HEK293 (cell line): ENCODE measurements around the gene PLA2G2A.
"Not testable (repeated sequence)": the region's sequence is repeated elsewhere in the genome, so short reads cannot be mapped to it uniquely, and the experiment has no call there.

ENCODE experiments used
- CTCF ChIA-PET: fragments of 350-600 bp; formaldehyde crosslinking; extraction: SDS; loops from one replicate; lab custom pipeline; 2021; ENCODE audit warnings: antibody characterized with exemption; lab: Yijun Ruan, JAX
- POLR2A ChIA-PET: fragments of 300-600 bp; formaldehyde crosslinking; extraction: SDS; loops from one replicate; lab custom pipeline; 2020; ENCODE audit warnings: antibody characterized with exemption, inconsistent platforms; lab: Yijun Ruan, JAX
- H3K27ac ChIP-seq: fragments of 200-500 bp; sonication (Bioruptor generic); 2 replicates; pipeline ENCODE4 v1.5.1; 2014; ENCODE audit warnings: low read depth, low read length, control low read depth, inconsistent platforms; ENCODE audit errors: extremely low read depth
- H3K36me3 ChIP-seq, 2 experiments: fragments of 200-500 bp in 1 of 2; sonication (Bioruptor generic) in 1 of 2; 1 replicate in 1 of 2; 2 replicates in 1 of 2; pipeline ENCODE4 v1.5.1; 2014 to 2017; ENCODE audit warnings: inconsistent platforms in 2 of 2, low read length in 2 of 2; ENCODE audit not compliant: control insufficient read depth in 2 of 2, insufficient read depth in 1 of 2
- H3K4me1 ChIP-seq: fragments of 200-500 bp; sonication (Bioruptor generic); 2 replicates; pipeline ENCODE4 v1.5.1; 2014; ENCODE audit warnings: mild to moderate bottlenecking, low read length, inconsistent platforms; ENCODE audit not compliant: control insufficient read depth, insufficient read depth
- H3K4me3 ChIP-seq: 2 replicates; pipeline ENCODE4 v1.5.1; 2011; ENCODE audit warnings: low read depth, mild to moderate bottlenecking, control low read depth, low read length, moderate library complexity
- H3K9me3 ChIP-seq: fragments of 200-500 bp; sonication (Bioruptor generic); 2 replicates; pipeline ENCODE4 v1.5.1; 2014; ENCODE audit warnings: low read depth, low read length, inconsistent platforms; ENCODE audit not compliant: control insufficient read depth, insufficient read depth
- ATF2 ChIP-seq: fragments of 450-650 bp; formaldehyde crosslinking; IDR thresholded peaks from 2 replicates; pipeline ENCODE4 v1.5.1; 2016; ENCODE audit warnings: missing biosample characterization, missing genetic modification characterization, low read depth
- KLF7 ChIP-seq: fragments of 450-650 bp; formaldehyde crosslinking; IDR thresholded peaks from 2 replicates; pipeline ENCODE4 v1.5.1; 2016; ENCODE audit warnings: missing biosample characterization, missing genetic modification characterization, borderline replicate concordance
- SCRT1 ChIP-seq: fragments of 450-650 bp; formaldehyde crosslinking; IDR thresholded peaks from 2 replicates; pipeline ENCODE4 v1.5.1; 2016; ENCODE audit warnings: missing biosample characterization, missing genetic modification characterization, borderline replicate concordance
- WT1 ChIP-seq: fragments of 450-650 bp; formaldehyde crosslinking; IDR thresholded peaks from 2 replicates; pipeline ENCODE4 v1.5.1; 2016; ENCODE audit warnings: missing biosample characterization, missing genetic modification characterization
- ZBTB44 ChIP-seq: fragments of 450-650 bp; IDR thresholded peaks from 2 replicates; pipeline ENCODE4 v1.5.1; 2018; ENCODE audit warnings: missing biosample characterization, mild to moderate bottlenecking, missing genetic modification characterization
- ZBTB49 ChIP-seq: fragments of 450-650 bp; formaldehyde crosslinking; IDR thresholded peaks from 2 replicates; pipeline ENCODE4 v1.5.1; 2016; ENCODE audit warnings: missing biosample characterization, missing genetic modification characterization, low read depth
- ZNF596 ChIP-seq: fragments of 450-650 bp; IDR thresholded peaks from 2 replicates; pipeline ENCODE4 v1.5.0; 2018; ENCODE audit warnings: missing biosample characterization, mild to moderate bottlenecking, missing genetic modification characterization, moderate library complexity
- ZNF692 ChIP-seq: fragments of 450-650 bp; formaldehyde crosslinking; IDR thresholded peaks from 2 replicates; pipeline ENCODE4 v1.5.1; 2016; ENCODE audit warnings: missing biosample characterization, missing genetic modification characterization
- ZNF785 ChIP-seq: fragments of 450-650 bp; formaldehyde crosslinking; IDR thresholded peaks from 2 replicates; pipeline ENCODE4 v1.5.1; 2016; ENCODE audit warnings: missing biosample characterization, missing genetic modification characterization
- ZNF792 ChIP-seq: fragments of 450-650 bp; formaldehyde crosslinking; IDR thresholded peaks from 2 replicates; pipeline ENCODE4 v1.5.1; 2016; ENCODE audit warnings: missing biosample characterization, missing genetic modification characterization
- ZNF830 ChIP-seq: fragments of 450-650 bp; IDR thresholded peaks from 2 replicates; pipeline ENCODE4 v1.5.0; 2018; ENCODE audit warnings: missing biosample characterization, missing genetic modification characterization, low read depth, mild to moderate bottlenecking, moderate library complexity
- TF ChIP-seq, protein P1 (sequence below): fragments of 450-650 bp; formaldehyde crosslinking; IDR thresholded peaks from 2 replicates; pipeline ENCODE4 v1.5.1; 2016; ENCODE audit warnings: missing biosample characterization, missing genetic modification characterization
- TF ChIP-seq, protein P2 (sequence below): fragments of 450-650 bp; formaldehyde crosslinking; conservative IDR thresholded peaks from 2 replicates; pipeline ENCODE4 v1.5.1; 2016; ENCODE audit warnings: low read depth, missing biosample characterization, missing genetic modification characterization

Gene PLA2G2A

GRCh38 chr1:19990689-19991088 is 11.3 kb upstream of the PLA2G2A start:
- ChIA-PET POLR2A (no interaction called here), CTCF (interaction anchor here (0.6 kb wide), 1 partner anchor 415 kb away, joined by 3 read pairs; no protein-coding TSS in a partner anchor)
- H3K4me1 ChIP-seq, result no peaks in the 10 kb centered on the region
- no peaks in the 10 kb centered on the region for H3K36me3 ChIP-seq
- no peak for TF ChIP-seq ZNF830 (tag by site-specific recombination)
- TF ChIP-seq ZBTB44, result no peak
- TF ChIP-seq, protein P1, sequence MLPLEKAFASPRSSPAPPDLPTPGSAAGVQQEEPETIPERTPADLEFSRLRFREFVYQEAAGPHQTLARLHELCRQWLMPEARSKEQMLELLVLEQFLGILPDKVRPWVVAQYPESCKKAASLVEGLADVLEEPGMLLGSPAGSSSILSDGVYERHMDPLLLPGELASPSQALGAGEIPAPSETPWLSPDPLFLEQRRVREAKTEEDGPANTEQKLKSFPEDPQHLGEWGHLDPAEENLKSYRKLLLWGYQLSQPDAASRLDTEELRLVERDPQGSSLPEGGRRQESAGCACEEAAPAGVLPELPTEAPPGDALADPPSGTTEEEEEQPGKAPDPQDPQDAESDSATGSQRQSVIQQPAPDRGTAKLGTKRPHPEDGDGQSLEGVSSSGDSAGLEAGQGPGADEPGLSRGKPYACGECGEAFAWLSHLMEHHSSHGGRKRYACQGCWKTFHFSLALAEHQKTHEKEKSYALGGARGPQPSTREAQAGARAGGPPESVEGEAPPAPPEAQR, result no peak
- TF ChIP-seq, protein P2, sequence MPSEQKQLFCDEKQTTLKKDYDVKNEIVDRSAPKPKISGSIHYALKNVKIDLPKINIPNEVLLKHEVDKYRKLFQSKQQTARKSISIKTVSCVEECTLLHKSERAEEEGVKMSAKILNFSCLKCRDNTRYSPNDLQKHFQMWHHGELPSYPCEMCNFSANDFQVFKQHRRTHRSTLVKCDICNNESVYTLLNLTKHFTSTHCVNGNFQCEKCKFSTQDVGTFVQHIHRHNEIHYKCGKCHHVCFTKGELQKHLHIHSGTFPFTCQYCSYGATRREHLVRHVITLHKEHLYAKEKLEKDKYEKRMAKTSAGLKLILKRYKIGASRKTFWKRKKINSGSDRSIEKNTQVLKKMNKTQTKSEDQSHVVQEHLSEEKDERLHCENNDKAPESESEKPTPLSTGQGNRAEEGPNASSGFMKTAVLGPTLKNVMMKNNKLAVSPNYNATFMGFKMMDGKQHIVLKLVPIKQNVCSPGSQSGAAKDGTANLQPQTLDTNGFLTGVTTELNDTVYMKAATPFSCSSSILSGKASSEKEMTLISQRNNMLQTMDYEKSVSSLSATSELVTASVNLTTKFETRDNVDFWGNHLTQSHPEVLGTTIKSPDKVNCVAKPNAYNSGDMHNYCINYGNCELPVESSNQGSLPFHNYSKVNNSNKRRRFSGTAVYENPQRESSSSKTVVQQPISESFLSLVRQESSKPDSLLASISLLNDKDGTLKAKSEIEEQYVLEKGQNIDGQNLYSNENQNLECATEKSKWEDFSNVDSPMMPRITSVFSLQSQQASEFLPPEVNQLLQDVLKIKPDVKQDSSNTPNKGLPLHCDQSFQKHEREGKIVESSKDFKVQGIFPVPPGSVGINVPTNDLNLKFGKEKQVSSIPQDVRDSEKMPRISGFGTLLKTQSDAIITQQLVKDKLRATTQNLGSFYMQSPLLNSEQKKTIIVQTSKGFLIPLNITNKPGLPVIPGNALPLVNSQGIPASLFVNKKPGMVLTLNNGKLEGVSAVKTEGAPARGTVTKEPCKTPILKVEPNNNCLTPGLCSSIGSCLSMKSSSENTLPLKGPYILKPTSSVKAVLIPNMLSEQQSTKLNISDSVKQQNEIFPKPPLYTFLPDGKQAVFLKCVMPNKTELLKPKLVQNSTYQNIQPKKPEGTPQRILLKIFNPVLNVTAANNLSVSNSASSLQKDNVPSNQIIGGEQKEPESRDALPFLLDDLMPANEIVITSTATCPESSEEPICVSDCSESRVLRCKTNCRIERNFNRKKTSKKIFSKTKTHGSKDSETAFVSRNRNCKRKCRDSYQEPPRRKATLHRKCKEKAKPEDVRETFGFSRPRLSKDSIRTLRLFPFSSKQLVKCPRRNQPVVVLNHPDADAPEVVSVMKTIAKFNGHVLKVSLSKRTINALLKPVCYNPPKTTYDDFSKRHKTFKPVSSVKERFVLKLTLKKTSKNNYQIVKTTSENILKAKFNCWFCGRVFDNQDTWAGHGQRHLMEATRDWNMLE, result no peak
- no peak for TF ChIP-seq ZNF792 (tag by site-specific recombination)
- no peak for TF ChIP-seq ZNF596
- no peak for TF ChIP-seq ATF2 (tag by site-specific recombination)
- no peak for TF ChIP-seq ZNF785 (tag by site-specific recombination)
- no peak for TF ChIP-seq WT1 (tag by site-specific recombination)
- no peak for TF ChIP-seq KLF7
- TF ChIP-seq ZNF692, result no peak
- TF ChIP-seq ZBTB49 (tag by site-specific recombination), result no peak
- no peak for TF ChIP-seq SCRT1
- no peak overlapping the region for H3K27ac ChIP-seq
- H3K4me3 ChIP-seq, result no peak overlapping the region
- H3K9me3 ChIP-seq, result no peaks in the 10 kb centered on the region

DNA sequence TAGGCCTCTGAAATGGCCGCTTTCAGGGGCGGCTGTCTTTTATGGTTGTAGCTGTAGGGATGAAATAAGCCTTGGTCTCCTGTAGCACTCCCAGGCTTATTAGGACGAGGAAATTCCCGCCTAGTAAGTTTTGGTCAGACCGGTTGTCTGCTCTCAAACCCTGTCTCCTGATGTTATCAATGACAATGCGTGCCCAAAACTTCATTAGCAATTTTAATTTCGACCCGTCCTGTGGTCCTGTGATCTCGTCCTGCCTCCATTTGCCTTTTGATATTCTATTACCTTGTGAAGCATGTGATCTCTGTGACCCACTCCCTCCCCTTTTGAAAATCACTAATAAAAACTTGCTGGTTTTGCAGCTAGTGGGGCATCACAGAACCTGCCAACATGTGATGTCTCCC is 10.8 kb upstream of the PLA2G2A start:
- H3K4me1 ChIP-seq, POLR2A ChIA-PET, H3K36me3 ChIP-seq, H3K4me3 ChIP-seq, H3K9me3 ChIP-seq, H3K27ac ChIP-seq: not testable (repeated sequence)
- CTCF ChIA-PET, result interaction anchor here (0.6 kb wide), 1 partner anchor 415 kb away, joined by 3 read pairs; no protein-coding TSS in a partner anchor
